NCI-H1694 (cell line): ENCODE results near the gene PNRC1.
A peak's percentile ranks its signal among the peaks of the same experiment; 100 is the strongest.
"Not testable (repeated sequence)": the region's sequence is repeated elsewhere in the genome, so short reads cannot be mapped to it uniquely, and the experiment has no call there.

Source experiments
- DNase-seq: peaks from one replicate; lab custom pipeline; 2025; lab: John Stamatoyannopoulos, UW

Gene PNRC1

GRCh38 chr6:89080281-89081128 lies at the start of gene PNRC1:
PNRC1 (plus strand) TSS chr6:89080751; CDS start chr6:89080895, 144 bp downstream.
- peak; percentile 94 for DNase-seq

GRCh38 chr6:89032599-89032998 lies 48.0 kb upstream of the PNRC1 start:
- no peak for DNase-seq

DNA sequence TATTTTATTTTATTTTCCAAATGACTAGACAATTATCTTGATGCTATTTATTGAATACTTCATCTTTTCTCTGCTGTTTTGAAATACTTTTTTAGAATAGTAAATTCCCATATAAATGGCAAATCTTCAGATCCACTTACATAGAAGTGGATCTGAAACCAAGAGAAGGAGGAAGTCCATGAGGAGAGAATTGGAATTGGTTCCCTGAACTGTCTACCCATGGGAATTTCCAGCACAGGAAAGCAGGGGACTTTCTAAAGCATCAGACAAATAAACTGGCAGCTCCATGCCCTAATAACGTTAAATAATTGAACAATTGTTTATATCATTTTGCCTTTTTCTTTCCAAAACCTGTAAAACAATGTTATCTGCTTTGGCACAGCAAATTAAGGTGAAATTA lies 47.1 kb upstream of the PNRC1 start:
- DNase-seq: no peak

DNA sequence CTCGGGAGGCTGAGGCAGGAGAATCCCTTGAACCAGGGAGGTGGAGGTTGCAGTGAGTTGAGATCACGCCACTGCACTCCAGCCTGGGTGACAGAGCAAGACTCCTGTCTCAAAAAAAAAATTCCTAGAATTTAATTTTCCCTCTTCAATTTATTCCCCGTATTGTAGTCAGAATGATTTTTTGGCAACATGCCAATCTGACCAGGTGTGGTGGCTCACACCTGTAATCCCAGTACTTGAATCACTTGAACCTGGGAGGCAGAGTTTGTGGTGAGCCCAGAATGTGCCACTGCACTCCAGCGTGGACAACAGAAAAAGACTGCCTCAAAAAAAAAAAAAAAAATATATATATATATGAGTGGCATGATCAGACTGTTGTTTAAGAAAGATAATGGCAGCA lies 46.4 kb upstream of the PNRC1 start:
- not testable (repeated sequence) for DNase-seq

DNA sequence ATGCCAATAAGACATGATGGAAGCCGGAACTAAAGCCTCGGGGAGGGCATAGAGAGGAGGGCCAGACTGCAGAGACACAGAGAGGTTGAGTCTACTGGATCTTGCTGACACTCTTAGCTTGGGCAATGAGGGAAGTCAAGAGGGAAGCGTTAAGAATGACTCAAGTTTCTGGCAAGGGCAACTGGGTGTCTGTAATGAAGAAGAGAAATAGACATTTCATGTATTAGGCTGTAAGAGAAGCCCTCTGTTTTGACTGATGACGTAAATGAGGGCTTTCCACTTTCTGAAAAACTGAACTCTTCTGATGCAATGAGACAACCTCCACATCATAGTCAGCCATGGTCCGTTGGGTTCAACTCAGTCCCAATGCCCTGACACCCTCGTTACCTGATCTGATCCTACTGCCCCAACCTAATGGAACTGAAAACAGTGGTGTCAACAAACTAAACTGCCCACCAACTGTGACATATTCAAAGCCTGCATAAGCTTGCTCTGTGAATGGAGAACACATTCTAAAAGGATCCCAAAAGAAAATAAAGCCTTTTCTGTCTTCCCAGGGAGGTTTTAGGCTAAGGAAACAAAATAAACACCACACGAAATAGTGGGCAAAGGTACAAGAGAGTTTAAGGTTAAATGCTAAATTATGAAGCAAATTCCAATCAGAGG lies 45.8 kb upstream of the PNRC1 start:
- no peak for DNase-seq

GRCh38 chr6:89035252-89036101 lies 45.1 kb upstream of the PNRC1 start:
- no peak for DNase-seq

- DNase-seq: no peak
These were observed 43.2 kb upstream of the PNRC1 start for GRCh38 chr6:89037141-89037900.

GRCh38 chr6:89037901-89038293 lies 42.7 kb upstream of the PNRC1 start:
- not testable (repeated sequence) for DNase-seq

GRCh38 chr6:89042664-89043063 lies 37.9 kb upstream of the PNRC1 start:
- no peak for DNase-seq

GRCh38 chr6:89044328-89045010 lies 36.1 kb upstream of the PNRC1 start:
- DNase-seq: no peak

DNA sequence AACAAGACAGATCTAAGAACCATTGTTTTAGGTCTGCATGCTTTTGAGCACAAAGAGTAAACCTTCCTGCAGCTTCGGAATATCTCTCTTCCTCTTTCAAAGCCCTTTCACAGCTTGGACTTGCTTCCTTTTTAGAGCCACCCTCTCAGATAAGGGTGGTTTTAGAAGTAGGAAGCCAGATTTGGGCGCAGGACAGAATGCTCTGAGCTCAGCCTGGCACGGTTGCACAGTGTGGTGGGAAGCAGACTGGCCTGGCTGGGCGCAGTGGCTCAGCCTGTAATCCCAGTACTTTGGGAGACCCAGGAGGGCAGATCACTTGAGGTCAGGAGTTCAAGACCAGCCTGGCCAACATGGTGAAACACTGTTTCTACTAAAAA lies 35.6 kb upstream of the PNRC1 start:
- DNase-seq: no peak

GRCh38 chr6:89045576-89045975 lies 35.0 kb upstream of the PNRC1 start:
- no peak for DNase-seq

- no peak for DNase-seq
These were observed 33.1 kb upstream of the PNRC1 start for GRCh38 chr6:89047473-89047872.

- no peak for DNase-seq
These were observed 32.1 kb upstream of the PNRC1 start for GRCh38 chr6:89048288-89048923.

- DNase-seq: no peak
These were observed 31.6 kb upstream of the PNRC1 start for GRCh38 chr6:89048985-89049384.

- no peak for DNase-seq
These were observed 30.4 kb upstream of the PNRC1 start for GRCh38 chr6:89050155-89050554.

DNA sequence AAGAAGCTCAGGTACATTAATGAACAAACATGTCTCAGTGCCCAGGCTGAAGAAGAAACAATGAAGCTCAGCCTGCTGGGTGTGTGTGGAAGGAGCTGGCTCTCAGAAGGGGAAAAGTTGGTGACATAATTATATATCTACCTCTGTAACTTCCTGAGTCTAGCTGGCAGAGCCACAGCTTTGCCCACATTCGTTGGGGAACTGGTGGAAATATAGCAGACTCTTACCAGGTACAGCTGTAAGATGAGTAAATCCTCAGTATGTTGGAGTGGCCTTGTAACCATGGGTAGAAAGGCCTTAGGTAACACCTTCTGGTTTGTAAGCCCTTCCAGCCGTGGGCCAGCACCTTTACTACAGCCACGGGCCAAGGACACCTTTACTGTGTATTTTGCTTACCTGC lies 29.9 kb upstream of the PNRC1 start:
- no peak for DNase-seq

- DNase-seq: no peak
These were observed 28.9 kb upstream of the PNRC1 start for GRCh38 chr6:89051676-89052075.

GRCh38 chr6:89054208-89054607 lies 26.3 kb upstream of the PNRC1 start:
- DNase-seq: no peak

GRCh38 chr6:89057759-89058158 lies 22.8 kb upstream of the PNRC1 start:
- no peak for DNase-seq

DNA sequence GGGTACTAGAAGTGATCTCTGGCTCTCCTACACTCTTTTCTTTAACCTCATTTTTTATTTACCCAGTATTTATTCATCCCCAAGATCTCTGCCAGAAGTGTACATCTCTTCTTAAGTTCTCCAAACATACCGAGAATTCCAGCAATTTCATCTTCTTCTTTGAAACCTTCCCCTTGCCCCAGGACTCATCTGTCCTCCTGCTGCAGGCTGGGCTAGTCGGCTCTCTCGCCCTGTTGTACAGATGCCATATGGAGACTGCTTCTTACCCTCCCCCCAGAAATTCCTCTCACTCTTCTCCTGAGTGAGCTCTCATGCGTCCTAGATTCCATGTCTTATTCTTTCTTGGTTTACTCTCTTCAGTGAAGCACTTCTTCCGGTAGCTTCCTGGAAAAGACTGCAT lies 21.9 kb upstream of the PNRC1 start:
- DNase-seq: no peak
